ENCODE results near the gene S100A7A.

DNA sequence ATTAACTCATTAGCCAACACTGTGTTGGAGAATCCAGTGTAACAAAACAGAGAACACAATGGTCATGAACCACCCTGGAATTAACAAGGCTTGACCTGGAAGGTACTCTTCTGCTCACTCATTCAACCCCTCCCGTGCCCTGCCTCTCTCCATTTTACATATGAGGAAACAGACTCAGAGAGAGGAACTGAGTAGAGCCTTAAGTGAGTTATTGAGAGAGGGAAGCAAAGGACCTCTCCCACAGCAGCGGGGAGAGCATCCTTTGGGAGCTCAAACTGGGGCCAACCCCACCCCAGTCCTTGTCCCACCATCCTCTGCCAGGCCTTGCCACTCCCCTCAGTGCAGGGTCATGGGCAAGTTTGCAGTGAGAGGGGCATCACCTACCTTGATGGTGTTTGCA is 42.2 kb upstream of the S100A7A start:
- no peak for TF ChIP-seq FOXK2 (IDR thresholded peaks at IDR 0.05)
- no peak for TF ChIP-seq FOXA1 (IDR thresholded peaks at IDR 0.05)
- TF ChIP-seq BHLHE40 (IDR thresholded peaks at IDR 0.05; ENCODE audit: borderline replicate concordance), result no peak
- TF ChIP-seq LEF1 (IDR thresholded peaks at IDR 0.05; ENCODE audit: borderline replicate concordance), result no peak
- no peak for TF ChIP-seq HDGF (IDR thresholded peaks at IDR 0.05; ENCODE audit: borderline replicate concordance)
- no peak for TF ChIP-seq SUZ12 (IDR thresholded peaks at IDR 0.05)
- TF ChIP-seq, protein P1, sequence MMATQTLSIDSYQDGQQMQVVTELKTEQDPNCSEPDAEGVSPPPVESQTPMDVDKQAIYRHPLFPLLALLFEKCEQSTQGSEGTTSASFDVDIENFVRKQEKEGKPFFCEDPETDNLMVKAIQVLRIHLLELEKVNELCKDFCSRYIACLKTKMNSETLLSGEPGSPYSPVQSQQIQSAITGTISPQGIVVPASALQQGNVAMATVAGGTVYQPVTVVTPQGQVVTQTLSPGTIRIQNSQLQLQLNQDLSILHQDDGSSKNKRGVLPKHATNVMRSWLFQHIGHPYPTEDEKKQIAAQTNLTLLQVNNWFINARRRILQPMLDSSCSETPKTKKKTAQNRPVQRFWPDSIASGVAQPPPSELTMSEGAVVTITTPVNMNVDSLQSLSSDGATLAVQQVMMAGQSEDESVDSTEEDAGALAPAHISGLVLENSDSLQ (IDR thresholded peaks at IDR 0.05), result no peak
- no peak for TF ChIP-seq FOXM1 (IDR thresholded peaks at IDR 0.05; ENCODE audit: borderline replicate concordance)
- TF ChIP-seq TARDBP (IDR thresholded peaks at IDR 0.05), result no peak
- no peak for TF ChIP-seq ARNT (IDR thresholded peaks at IDR 0.05)
- TF ChIP-seq ELF4 (IDR thresholded peaks at IDR 0.05), result no peak
- TF ChIP-seq NFRKB (IDR thresholded peaks at IDR 0.05), result no peak

Data from HEK293T (cell line).